Measurements from ENCODE around the gene TMEM109. TPM values are rescaled to one million over a fixed set of nuclear protein-coding genes. Genes with fewer than 3 reads are reported as not detected.

Gene TMEM109
- total and polyA plus RNA-seq, 2 experiments from 2014 or later: 17.4 to 17.7 TPM

DNA sequence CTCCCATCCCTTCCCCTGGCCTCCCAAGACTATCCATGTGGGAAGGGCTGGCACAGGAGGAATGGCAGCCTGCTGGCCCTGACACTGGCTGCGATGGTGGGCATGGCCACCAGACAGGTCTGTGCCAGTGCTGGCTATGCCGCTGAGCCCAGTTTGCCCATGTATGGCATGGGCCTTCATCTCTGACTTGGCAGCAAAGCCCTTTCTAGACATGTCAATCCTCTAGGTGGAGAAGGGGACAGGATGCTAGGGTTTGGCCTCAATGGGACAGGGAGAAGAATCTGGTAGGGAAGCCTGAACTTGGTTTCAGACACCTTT is 37.8 kb upstream of the TMEM109 start:
- H3K4me1 Mint-ChIP-seq: peaks cover 6% of the 10 kb centered on the region; the same call in 2 of the 3 replicates
- H3K27ac ChIP-seq (ENCODE audit: low read depth): no peak overlapping the region
- H4K20me1 ChIP-seq (replicated peaks; ENCODE audit: insufficient read depth): no peaks in the 10 kb centered on the region; the same call in 1 of the 2 replicates
- H3K4me1 ChIP-seq (ENCODE audit: insufficient read depth): no peaks in the 10 kb centered on the region
- no peaks in the 10 kb centered on the region for H3K9me3 Mint-ChIP-seq
- no peak overlapping the region for H2AFZ ChIP-seq
- DNase-seq (ENCODE audit: low spot score) (no peak), ATAC-seq (no peak)
- no peaks in the 10 kb centered on the region for H3K9me2 ChIP-seq (ENCODE audit: insufficient read depth)
- no peak overlapping the region for H3K4me2 ChIP-seq
- no peak overlapping the region for H3K4me3 Mint-ChIP-seq
- no peaks in the 10 kb centered on the region for H3K27me3 ChIP-seq (ENCODE audit: insufficient read depth)
- H3F3A ChIP-seq (replicated peaks; ENCODE audit: low read depth): no peaks in the 10 kb centered on the region
- no peak overlapping the region for H3K27ac Mint-ChIP-seq
- no peaks in the 10 kb centered on the region; the same call in 2 of the 3 replicates for H3K36me3 Mint-ChIP-seq (ENCODE audit: low read depth)
- H3K79me2 ChIP-seq (replicated peaks; ENCODE audit: insufficient read depth): no peaks in the 10 kb centered on the region
- no peaks in the 10 kb centered on the region for H3K36me3 ChIP-seq (ENCODE audit: insufficient read depth)
- H3K27me3 Mint-ChIP-seq (ENCODE audit: insufficient read depth, low read depth, poor library complexity): no peaks in the 10 kb centered on the region
- TF ChIP-seq REST (IDR thresholded peaks at IDR 0.05; ENCODE audit: unreplicated experiment): no peak
- H3K4me3 ChIP-seq: no peak overlapping the region

GRCh38 chr11:60878245-60879101 is 35.5 kb upstream of the TMEM109 start:
- no peaks in the 10 kb centered on the region; the same call in 1 of the 2 replicates for H4K20me1 ChIP-seq (replicated peaks; ENCODE audit: insufficient read depth)
- Mint-ChIP-seq H3K36me3 (ENCODE audit: low read depth) (no peaks in the 10 kb centered on the region; the same call in 2 of the 3 replicates), H3K9me3 (no peaks in the 10 kb centered on the region), H3K4me1 (peaks cover 1% of the 10 kb centered on the region; the same call in 2 of the 3 replicates), H3K4me3 (no peak overlapping the region), H3K27ac (no peak overlapping the region), H3K27me3 (ENCODE audit: insufficient read depth, low read depth, poor library complexity) (no peaks in the 10 kb centered on the region)
- H3K79me2 ChIP-seq (replicated peaks; ENCODE audit: insufficient read depth): no peaks in the 10 kb centered on the region
- H3K36me3 ChIP-seq (ENCODE audit: insufficient read depth): no peaks in the 10 kb centered on the region
- no peaks in the 10 kb centered on the region for H3K4me1 ChIP-seq (ENCODE audit: insufficient read depth)
- DNase-seq (ENCODE audit: low spot score): no peak
- H3K27me3 ChIP-seq (ENCODE audit: insufficient read depth): no peaks in the 10 kb centered on the region
- no peaks in the 10 kb centered on the region for H3F3A ChIP-seq (replicated peaks; ENCODE audit: low read depth)
- no peak overlapping the region for H3K4me3 ChIP-seq
- no peaks in the 10 kb centered on the region for H3K9me2 ChIP-seq (ENCODE audit: insufficient read depth)
- H2AFZ ChIP-seq: no peak overlapping the region
- H3K27ac ChIP-seq (ENCODE audit: low read depth): no peak overlapping the region
- no peak for ATAC-seq
- H3K4me2 ChIP-seq: no peak overlapping the region
- TF ChIP-seq NANOG (IDR thresholded peaks at IDR 0.05; ENCODE audit: borderline replicate concordance) (no peak), POLR2AphosphoS5 (IDR thresholded peaks at IDR 0.05; ENCODE audit: low read depth) (no peak), REST (IDR thresholded peaks at IDR 0.05; ENCODE audit: unreplicated experiment) (no peak), ZNF331 (CRISPR knock-in tag; IDR thresholded peaks at IDR 0.05; ENCODE audit: low read depth) (no peak), CREB1 (CRISPR knock-in tag; IDR thresholded peaks at IDR 0.05; ENCODE audit: low read depth) (no peak)
- TF ChIP-seq, protein P1, sequence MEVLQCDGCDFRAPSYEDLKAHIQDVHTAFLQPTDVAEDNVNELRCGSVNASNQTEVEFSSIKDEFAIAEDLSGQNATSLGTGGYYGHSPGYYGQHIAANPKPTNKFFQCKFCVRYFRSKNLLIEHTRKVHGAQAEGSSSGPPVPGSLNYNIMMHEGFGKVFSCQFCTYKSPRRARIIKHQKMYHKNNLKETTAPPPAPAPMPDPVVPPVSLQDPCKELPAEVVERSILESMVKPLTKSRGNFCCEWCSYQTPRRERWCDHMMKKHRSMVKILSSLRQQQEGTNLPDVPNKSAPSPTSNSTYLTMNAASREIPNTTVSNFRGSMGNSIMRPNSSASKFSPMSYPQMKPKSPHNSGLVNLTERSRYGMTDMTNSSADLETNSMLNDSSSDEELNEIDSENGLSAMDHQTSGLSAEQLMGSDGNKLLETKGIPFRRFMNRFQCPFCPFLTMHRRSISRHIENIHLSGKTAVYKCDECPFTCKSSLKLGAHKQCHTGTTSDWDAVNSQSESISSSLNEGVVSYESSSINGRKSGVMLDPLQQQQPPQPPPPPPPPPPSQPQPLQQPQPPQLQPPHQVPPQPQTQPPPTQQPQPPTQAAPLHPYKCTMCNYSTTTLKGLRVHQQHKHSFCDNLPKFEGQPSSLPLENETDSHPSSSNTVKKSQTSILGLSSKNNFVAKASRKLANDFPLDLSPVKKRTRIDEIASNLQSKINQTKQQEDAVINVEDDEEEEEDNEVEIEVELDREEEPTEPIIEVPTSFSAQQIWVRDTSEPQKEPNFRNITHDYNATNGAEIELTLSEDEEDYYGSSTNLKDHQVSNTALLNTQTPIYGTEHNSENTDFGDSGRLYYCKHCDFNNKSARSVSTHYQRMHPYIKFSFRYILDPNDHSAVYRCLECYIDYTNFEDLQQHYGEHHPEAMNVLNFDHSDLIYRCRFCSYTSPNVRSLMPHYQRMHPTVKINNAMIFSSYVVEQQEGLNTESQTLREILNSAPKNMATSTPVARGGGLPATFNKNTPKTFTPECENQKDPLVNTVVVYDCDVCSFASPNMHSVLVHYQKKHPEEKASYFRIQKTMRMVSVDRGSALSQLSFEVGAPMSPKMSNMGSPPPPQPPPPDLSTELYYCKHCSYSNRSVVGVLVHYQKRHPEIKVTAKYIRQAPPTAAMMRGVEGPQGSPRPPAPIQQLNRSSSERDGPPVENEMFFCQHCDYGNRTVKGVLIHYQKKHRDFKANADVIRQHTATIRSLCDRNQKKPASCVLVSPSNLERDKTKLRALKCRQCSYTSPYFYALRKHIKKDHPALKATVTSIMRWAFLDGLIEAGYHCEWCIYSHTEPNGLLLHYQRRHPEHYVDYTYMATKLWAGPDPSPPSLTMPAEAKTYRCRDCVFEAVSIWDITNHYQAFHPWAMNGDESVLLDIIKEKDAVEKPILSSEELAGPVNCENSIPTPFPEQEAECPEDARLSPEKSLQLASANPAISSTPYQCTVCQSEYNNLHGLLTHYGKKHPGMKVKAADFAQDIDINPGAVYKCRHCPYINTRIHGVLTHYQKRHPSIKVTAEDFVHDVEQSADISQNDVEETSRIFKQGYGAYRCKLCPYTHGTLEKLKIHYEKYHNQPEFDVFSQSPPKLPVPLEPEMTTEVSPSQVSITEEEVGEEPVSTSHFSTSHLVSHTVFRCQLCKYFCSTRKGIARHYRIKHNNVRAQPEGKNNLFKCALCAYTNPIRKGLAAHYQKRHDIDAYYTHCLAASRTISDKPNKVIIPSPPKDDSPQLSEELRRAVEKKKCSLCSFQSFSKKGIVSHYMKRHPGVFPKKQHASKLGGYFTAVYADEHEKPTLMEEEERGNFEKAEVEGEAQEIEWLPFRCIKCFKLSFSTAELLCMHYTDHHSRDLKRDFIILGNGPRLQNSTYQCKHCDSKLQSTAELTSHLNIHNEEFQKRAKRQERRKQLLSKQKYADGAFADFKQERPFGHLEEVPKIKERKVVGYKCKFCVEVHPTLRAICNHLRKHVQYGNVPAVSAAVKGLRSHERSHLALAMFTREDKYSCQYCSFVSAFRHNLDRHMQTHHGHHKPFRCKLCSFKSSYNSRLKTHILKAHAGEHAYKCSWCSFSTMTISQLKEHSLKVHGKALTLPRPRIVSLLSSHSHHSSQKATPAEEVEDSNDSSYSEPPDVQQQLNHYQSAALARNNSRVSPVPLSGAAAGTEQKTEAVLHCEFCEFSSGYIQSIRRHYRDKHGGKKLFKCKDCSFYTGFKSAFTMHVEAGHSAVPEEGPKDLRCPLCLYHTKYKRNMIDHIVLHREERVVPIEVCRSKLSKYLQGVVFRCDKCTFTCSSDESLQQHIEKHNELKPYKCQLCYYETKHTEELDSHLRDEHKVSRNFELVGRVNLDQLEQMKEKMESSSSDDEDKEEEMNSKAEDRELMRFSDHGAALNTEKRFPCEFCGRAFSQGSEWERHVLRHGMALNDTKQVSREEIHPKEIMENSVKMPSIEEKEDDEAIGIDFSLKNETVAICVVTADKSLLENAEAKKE (CRISPR knock-in tag; IDR thresholded peaks at IDR 0.05): no peak

Measured in GM23338 (cell line).